IMR-90 (cell line): ENCODE measurements around the gene SIGLEC9. TPM values are rescaled to one million over a fixed set of nuclear protein-coding genes. Genes with fewer than 3 reads are reported as not detected.
A peak's percentile ranks its signal among the peaks of the same experiment; 100 is the strongest.

ENCODE experiments used
- ATAC-seq: fragments of 200-7000 bp; cut with Tn5 transposase; 2 replicates; pipeline ENCODE4 v1.9.1; 2020; ENCODE audit warnings: low read depth, mild to moderate bottlenecking, moderate library complexity
- BruUV-seq: library from RNA; stranded (reverse); fragments of 400-500 nt; replicated peaks from 2 replicates; lab custom pipeline; 2021; lab: Mats Ljungman, UMichigan
- CTCF ChIA-PET: fragments of 300-600 bp; formaldehyde crosslinking; extraction: SDS; loops from one replicate; lab custom pipeline; 2021; ENCODE audit warnings: antibody characterized with exemption; lab: Yijun Ruan, JAX
- POLR2A ChIA-PET: fragments of 300-600 bp; sonication (Branson Sonifier 250); formaldehyde crosslinking; loops from one replicate; lab custom pipeline; 2022; ENCODE audit warnings: antibody characterized with exemption; ENCODE audit not compliant: unreplicated experiment; lab: Charles Lee
- DNase-seq: peaks from one replicate; pipeline ENCODE4 v3.0.0; 2013
- H2AFZ ChIP-seq: replicated peaks from 2 replicates; pipeline ENCODE3; 2013; ENCODE audit warnings: low read length, mild to moderate bottlenecking; ENCODE audit not compliant: poor library complexity
- H2AK5ac ChIP-seq: 2 replicates; pipeline ENCODE4 v1.6.1; 2013; ENCODE audit warnings: low read depth, low read length, inconsistent platforms
- H2AK9ac ChIP-seq: replicated peaks from 2 replicates; pipeline ENCODE3; 2013; ENCODE audit warnings: mild to moderate bottlenecking, low read depth, low read length, moderate library complexity; ENCODE audit not compliant: poor library complexity
- H2BK120ac ChIP-seq: 2 replicates; pipeline ENCODE4 v1.6.1; 2013; ENCODE audit warnings: low read depth, low read length, inconsistent platforms
- H2BK15ac ChIP-seq: 3 replicates; pipeline ENCODE4 v1.6.1; 2013; ENCODE audit warnings: low read depth, low read length, inconsistent platforms
- H2BK20ac ChIP-seq: 2 replicates; pipeline ENCODE4 v1.6.1; 2013; ENCODE audit warnings: low read depth, mild to moderate bottlenecking, inconsistent platforms, low read length, moderate library complexity
- H2BK5ac ChIP-seq: 2 replicates; pipeline ENCODE4 v1.6.1; 2013; ENCODE audit warnings: mild to moderate bottlenecking, low read depth, low read length, inconsistent platforms; ENCODE audit not compliant: poor library complexity, severe bottlenecking
- H3K14ac ChIP-seq: replicated peaks from 2 replicates; pipeline ENCODE4 v1.6.1; 2013; ENCODE audit warnings: low read depth, low read length, inconsistent platforms
- H3K18ac ChIP-seq: 2 replicates; pipeline ENCODE4 v1.6.1; 2013; ENCODE audit warnings: low read depth, low read length, control low read depth
- H3K23ac ChIP-seq: 2 replicates; pipeline ENCODE4 v1.6.1; 2013; ENCODE audit warnings: low read depth, low read length, inconsistent platforms
- H3K27ac ChIP-seq: 2 replicates; pipeline ENCODE4 v1.5.1; 2013; ENCODE audit warnings: mild to moderate bottlenecking, control low read depth, low read length; ENCODE audit not compliant: insufficient read depth
- H3K27me3 ChIP-seq: 2 replicates; pipeline ENCODE4 v1.6.1; 2013; ENCODE audit warnings: low read length; ENCODE audit not compliant: control insufficient read depth, insufficient read depth
- H3K36me3 ChIP-seq: 2 replicates; pipeline ENCODE4 v1.6.1; 2013; ENCODE audit warnings: low read length, mixed read lengths; ENCODE audit not compliant: control insufficient read depth, insufficient read depth
- H3K4ac ChIP-seq: 2 replicates; pipeline ENCODE4 v1.6.1; 2013; ENCODE audit warnings: low read depth, low read length, inconsistent platforms
- H3K4me1 ChIP-seq: 2 replicates; pipeline ENCODE4 v1.6.1; 2013; ENCODE audit warnings: low read length, mixed read lengths; ENCODE audit not compliant: control insufficient read depth, insufficient read depth
- H3K4me2 ChIP-seq: 2 replicates; pipeline ENCODE4 v1.6.1; 2013; ENCODE audit warnings: low read depth, mild to moderate bottlenecking, control low read depth, low read length, moderate library complexity
- H3K4me3 ChIP-seq: 2 replicates; pipeline ENCODE4 v1.5.1; 2013; ENCODE audit warnings: low read depth, mild to moderate bottlenecking, control low read depth, low read length, moderate library complexity; ENCODE audit not compliant: insufficient read depth
- H3K56ac ChIP-seq: 2 replicates; pipeline ENCODE4 v1.6.1; 2013; ENCODE audit warnings: low read length, inconsistent platforms; ENCODE audit not compliant: insufficient read depth; ENCODE audit errors: extremely low read depth
- H3K79me1 ChIP-seq, 2 experiments: 2 replicates each; pipeline ENCODE4 v1.6.1; 2013; ENCODE audit warnings: low read length in 2 of 2, inconsistent platforms in 1 of 2, low read depth in 1 of 2
- H3K9ac ChIP-seq: 2 replicates; pipeline ENCODE4 v1.6.1; 2013; ENCODE audit warnings: low read depth, low read length, control low read depth
- H3K9me1 ChIP-seq: 2 replicates; pipeline ENCODE4 v1.6.1; 2013; ENCODE audit warnings: low read length, inconsistent platforms; ENCODE audit not compliant: insufficient read depth
- H3K9me3 ChIP-seq: 2 replicates; pipeline ENCODE4 v1.6.1; 2013; ENCODE audit warnings: low read length; ENCODE audit not compliant: control insufficient read depth, insufficient read depth
- H4K20me1 ChIP-seq: 2 replicates; pipeline ENCODE4 v1.6.1; 2013; ENCODE audit warnings: low read length, inconsistent platforms; ENCODE audit not compliant: insufficient read depth
- H4K5ac ChIP-seq: 2 replicates; pipeline ENCODE4 v1.6.1; 2013; ENCODE audit warnings: mild to moderate bottlenecking, low read depth, low read length, control low read depth
- H4K8ac ChIP-seq, 2 experiments: 2 replicates each; pipeline ENCODE4 v1.6.1; 2013; ENCODE audit warnings: low read depth in 2 of 2, low read length in 2 of 2, control low read depth in 1 of 2, inconsistent platforms in 1 of 2
- H4K91ac ChIP-seq: 2 replicates; pipeline ENCODE4 v1.6.1; 2013; ENCODE audit warnings: low read depth, low read length, inconsistent platforms; ENCODE audit not compliant: insufficient read depth
- BHLHE40 ChIP-seq: fragments of 150-350 bp; IDR thresholded peaks from 2 replicates; pipeline ENCODE4 v1.6.1; 2016; ENCODE audit warnings: mild to moderate bottlenecking, low read depth, low read length
- FOS ChIP-seq: fragments of 150-350 bp; IDR thresholded peaks from 2 replicates; pipeline ENCODE4 v1.6.1; 2016; ENCODE audit warnings: low read depth, low read length
- MAFK ChIP-seq: IDR thresholded peaks from 2 replicates; pipeline ENCODE4 v1.6.1; 2012; ENCODE audit warnings: low read depth, low read length, improper control_type of control experiment
- NFE2L2 ChIP-seq: fragments of 150-350 bp; IDR thresholded peaks from 2 replicates; pipeline ENCODE4 v1.6.1; 2016; ENCODE audit warnings: low read depth, mild to moderate bottlenecking, low read length
- POLR2A ChIP-seq: IDR thresholded peaks from 2 replicates; pipeline ENCODE4 v1.6.1; 2012; ENCODE audit warnings: mild to moderate bottlenecking, low read depth, low read length
- WGBS, 2 experiments: methylation state at CpG; one replicate each; pipeline versions ENCODE4 v1.1.5 to v1.1.7; 2013; ENCODE audit warnings: missing lambda C conversion rate in 2 of 2; ENCODE audit not compliant: insufficient read length in 1 of 2; ENCODE audit errors: extremely low coverage in 2 of 2; 5-methylcytosine and 5-hydroxymethylcytosine counted together
- dilution Hi-C: fragments of 300-500 bp; cut with HindIII; formaldehyde crosslinking; loops from one replicate; pipeline ENCODE4 v1.14.3; 2018; ENCODE audit warnings: low sequenced_read_pairs; ENCODE audit not compliant: unreplicated experiment
- in situ Hi-C: fragments of 300-500 bp; cut with MboI; formaldehyde crosslinking; loops from 3 replicates; pipeline ENCODE4 v1.14.3; 2019; ENCODE audit warnings: low sequenced_read_pairs, inconsistent platforms, mixed read lengths
- intact Hi-C: fragments of 100-400 bp; cut with micrococcal nuclease; formaldehyde crosslinking; loops from 2 replicates; pipeline ENCODE4 v1.10.0; 2022
- polyA plus RNA-seq, 3 experiments: library from polyadenylated mRNA; depleted of rRNA; stranded (reverse); fragments of >200 nt; gene quantifications; 2 replicates each; pipeline ENCODE4 v1.2.3, GENCODE V29; 2012; ENCODE audit warnings: low replicate concordance in 1 of 3
- total RNA-seq: library from RNA; depleted of rRNA; stranded (reverse); fragments of >200 nt; gene quantifications from 2 replicates; pipeline ENCODE4 v1.2.3, GENCODE V29; 2012
- TF ChIP-seq, protein P1 (sequence below): fragments of 150-350 bp; IDR thresholded peaks from 2 replicates; pipeline ENCODE4 v1.6.1; 2016; ENCODE audit warnings: low read depth, mild to moderate bottlenecking, low read length, moderate library complexity, borderline replicate concordance
- TF ChIP-seq, protein P2 (sequence below): fragments of 150-350 bp; IDR thresholded peaks from 2 replicates; pipeline ENCODE4 v1.6.1; 2017; ENCODE audit warnings: mild to moderate bottlenecking, antibody characterized with exemption, low read length, low read depth

Gene SIGLEC9
- total and polyA plus RNA-seq, 2 of the 4 experiments (the other 2 are of a cell fraction): 0.03 TPM; not detected in 1

DNA sequence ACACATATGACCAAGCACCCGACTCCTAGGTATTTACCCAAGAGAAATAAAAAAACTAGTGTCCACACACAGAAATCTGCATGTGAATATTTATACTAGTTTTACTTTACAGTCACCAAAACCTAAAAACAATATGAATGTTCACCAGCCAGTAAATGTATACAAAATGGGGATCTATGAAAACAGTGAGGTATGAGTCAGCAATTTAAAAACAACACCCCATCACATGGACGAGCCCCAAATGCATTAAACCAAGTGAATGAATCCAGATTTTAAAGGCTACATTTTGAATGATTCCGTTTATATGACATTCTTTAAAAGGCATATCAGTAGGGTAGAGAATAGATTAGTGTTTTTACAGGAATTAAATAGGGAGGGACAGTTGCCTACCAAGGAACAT, 39.5 kb downstream of the SIGLEC9 start:
- DNase-seq (no peak), ATAC-seq (peak; percentile 49)
- no peak overlapping the region for H2BK120ac ChIP-seq
- dilution Hi-C loops: no loop called here
- in situ Hi-C loops: no loop called here
- no peak overlapping the region for H2AFZ ChIP-seq
- no peak overlapping the region for H4K91ac ChIP-seq
- H4K20me1 ChIP-seq: no peaks in the 10 kb centered on the region
- no peaks in the 10 kb centered on the region for H3K79me1 ChIP-seq
- H3K4me1 ChIP-seq: no peaks in the 10 kb centered on the region
- H3K27me3 ChIP-seq: no peaks in the 10 kb centered on the region; the same call in 1 of the 2 replicates
- TF ChIP-seq, protein P1, sequence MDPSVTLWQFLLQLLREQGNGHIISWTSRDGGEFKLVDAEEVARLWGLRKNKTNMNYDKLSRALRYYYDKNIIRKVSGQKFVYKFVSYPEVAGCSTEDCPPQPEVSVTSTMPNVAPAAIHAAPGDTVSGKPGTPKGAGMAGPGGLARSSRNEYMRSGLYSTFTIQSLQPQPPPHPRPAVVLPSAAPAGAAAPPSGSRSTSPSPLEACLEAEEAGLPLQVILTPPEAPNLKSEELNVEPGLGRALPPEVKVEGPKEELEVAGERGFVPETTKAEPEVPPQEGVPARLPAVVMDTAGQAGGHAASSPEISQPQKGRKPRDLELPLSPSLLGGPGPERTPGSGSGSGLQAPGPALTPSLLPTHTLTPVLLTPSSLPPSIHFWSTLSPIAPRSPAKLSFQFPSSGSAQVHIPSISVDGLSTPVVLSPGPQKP: no peak
- TF ChIP-seq BHLHE40: no peak
- TF ChIP-seq MAFK: peak; percentile 69
- TF ChIP-seq, protein P2, sequence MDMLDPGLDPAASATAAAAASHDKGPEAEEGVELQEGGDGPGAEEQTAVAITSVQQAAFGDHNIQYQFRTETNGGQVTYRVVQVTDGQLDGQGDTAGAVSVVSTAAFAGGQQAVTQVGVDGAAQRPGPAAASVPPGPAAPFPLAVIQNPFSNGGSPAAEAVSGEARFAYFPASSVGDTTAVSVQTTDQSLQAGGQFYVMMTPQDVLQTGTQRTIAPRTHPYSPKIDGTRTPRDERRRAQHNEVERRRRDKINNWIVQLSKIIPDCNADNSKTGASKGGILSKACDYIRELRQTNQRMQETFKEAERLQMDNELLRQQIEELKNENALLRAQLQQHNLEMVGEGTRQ: no peak
- TF ChIP-seq FOS: no peak
- no peak for TF ChIP-seq POLR2A
- TF ChIP-seq NFE2L2: peak; percentile 82
- H4K5ac ChIP-seq: no peak overlapping the region
- H3K9me1 ChIP-seq: no peaks in the 10 kb centered on the region
- H2AK5ac ChIP-seq: no peak overlapping the region
- H3K27ac ChIP-seq: no peak overlapping the region
- no peak overlapping the region for H2AK9ac ChIP-seq
- H2BK15ac ChIP-seq: no peak overlapping the region
- H3K56ac ChIP-seq: no peak overlapping the region
- no peak overlapping the region for H3K4ac ChIP-seq
- ChIA-PET POLR2A (no interaction called here), CTCF (no interaction called here)
- intact Hi-C loops: no loop called here
- no CpG with 5 or more reads among the region's 3 CpGs for WGBS, 2 experiments
- no peak overlapping the region for H3K14ac ChIP-seq
- no peak overlapping the region for H3K9ac ChIP-seq
- H3K18ac ChIP-seq: no peak overlapping the region
- H3K4me2 ChIP-seq: no peak overlapping the region
- no peak overlapping the region for H4K8ac ChIP-seq
- BruUV-seq: no TSS peak
- no peaks in the 10 kb centered on the region for H3K9me3 ChIP-seq
- no peak overlapping the region for H3K23ac ChIP-seq
- H3K36me3 ChIP-seq: no peaks in the 10 kb centered on the region
- no peak overlapping the region for H3K4me3 ChIP-seq
- no peak overlapping the region for H2BK20ac ChIP-seq
- H2BK5ac ChIP-seq: no peak overlapping the region
